Stimulated activated CD4-positive, alpha-beta T cell treated with anti-CD3 and anti-CD28 coated beads, Interleukin-1b, Interleukin-23, amount 100 ng/mL, for 1 hour (primary cell): ENCODE data around the gene HOXD4.

Experiments used
- DNase-seq, 2 donors: peaks; one replicate each; pipeline ENCODE4 v3.0.0-alpha.2; 2020; ENCODE audit warnings: low read depth in 2 of 2

The HOXD4 gene

GRCh38 chr2:176156807-176157498, 5.6 kb downstream of the HOXD4 start, which contains the start of gene HOXD3:
Gene HOXD3 (plus strand): TSS chr2:176157307. CDS start chr2:176169115, 11,808 bp downstream.
- no peak for DNase-seq

DNA sequence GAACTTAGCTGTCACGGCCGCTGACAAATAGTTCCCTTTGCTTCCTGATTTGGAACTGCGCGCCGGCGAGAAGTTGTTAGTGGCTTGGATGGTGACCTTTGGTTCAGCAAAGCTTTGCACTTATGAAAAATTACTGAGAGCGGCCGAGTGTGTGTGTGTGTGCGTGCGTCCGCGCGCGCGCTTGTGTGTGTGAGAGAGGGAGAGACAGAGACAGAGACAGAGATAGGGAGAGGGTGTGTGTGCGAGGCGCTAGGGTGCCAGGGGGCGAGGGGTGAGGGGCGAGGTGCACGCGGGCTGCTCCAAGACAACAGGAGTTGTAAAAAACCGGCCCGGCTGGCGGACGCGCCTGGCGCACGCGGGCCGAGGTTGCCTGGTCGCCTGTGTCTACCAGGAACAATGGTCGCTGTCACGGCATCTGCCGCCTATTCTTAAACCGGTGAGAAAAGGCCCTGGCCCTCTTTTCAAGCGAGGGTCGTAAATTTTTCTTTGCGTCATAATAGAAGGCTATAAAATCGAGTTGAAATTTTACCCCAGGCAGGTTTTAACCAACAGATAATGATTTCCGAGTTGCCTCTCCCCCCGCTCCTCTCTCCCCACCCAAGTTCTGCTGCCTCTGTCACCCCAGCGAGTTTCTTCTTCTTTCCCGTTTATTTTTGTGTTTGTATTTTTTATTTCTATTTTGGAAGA, 6.3 kb downstream of the HOXD4 start:
- no peak for DNase-seq

DNA sequence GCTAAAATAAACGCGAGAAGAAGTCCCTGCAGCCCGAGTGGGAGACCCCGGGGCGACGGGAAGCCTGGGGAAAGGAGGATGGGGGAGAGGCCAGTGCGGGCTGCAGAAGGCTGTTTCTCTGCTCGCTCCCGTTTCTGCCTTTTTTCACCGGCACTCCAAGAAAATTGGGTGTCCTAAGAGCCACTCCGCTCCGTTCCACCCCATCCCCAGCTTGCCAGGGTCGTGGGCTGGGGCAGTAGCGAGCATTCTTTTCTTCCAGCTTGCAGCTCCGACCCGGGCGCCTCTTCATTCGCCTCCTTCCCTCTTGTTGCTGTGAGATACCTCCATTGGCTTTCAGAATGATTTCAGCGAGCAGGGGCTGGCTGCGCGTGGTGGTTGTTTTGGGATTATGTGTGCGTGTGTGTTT, 6.8 kb downstream of the HOXD4 start:
- DNase-seq, result no peak

DNA sequence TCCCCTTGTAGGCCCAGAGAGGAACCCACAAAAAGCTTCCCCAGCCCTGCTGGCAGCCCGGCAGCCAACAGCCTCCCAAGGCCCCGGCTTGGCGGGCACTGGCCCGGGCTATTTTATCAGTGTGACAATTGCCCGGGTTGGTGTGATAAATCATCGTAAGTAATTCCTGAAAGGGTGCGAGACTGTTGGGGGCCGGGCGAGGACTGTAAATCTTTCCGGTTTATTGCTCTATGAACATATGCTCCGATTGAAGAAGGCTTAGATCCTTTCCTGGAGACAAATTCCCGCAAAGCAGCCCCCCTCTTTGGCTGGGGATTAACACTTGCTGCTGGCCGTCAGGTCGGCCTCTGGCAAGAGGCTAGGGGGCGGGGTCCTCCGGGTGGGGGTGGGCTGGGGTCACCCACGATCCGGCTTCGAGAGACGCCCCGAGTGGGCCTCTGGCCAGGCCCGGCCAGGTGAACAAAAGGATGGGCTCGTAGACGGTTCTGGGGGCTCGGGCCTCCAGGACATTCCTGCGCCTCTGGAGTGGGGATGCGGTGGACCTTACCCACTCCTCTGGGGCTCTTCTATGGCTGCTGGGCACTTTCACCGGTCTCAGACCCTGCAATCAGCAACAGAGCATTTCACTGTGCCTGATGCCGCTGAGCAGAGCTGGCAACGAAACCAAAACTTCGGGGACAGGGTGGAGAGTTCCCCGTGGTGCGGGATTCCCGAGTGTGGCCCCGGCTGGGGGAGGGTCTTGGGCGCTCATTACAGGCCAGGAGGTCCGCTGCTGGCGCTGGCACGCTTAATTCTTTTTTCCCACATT, 7.7 kb downstream of the HOXD4 start:
- no peak for DNase-seq

- no peak for DNase-seq
These were observed 8.4 kb downstream of the HOXD4 start for GRCh38 chr2:176159663-176160250.

DNA sequence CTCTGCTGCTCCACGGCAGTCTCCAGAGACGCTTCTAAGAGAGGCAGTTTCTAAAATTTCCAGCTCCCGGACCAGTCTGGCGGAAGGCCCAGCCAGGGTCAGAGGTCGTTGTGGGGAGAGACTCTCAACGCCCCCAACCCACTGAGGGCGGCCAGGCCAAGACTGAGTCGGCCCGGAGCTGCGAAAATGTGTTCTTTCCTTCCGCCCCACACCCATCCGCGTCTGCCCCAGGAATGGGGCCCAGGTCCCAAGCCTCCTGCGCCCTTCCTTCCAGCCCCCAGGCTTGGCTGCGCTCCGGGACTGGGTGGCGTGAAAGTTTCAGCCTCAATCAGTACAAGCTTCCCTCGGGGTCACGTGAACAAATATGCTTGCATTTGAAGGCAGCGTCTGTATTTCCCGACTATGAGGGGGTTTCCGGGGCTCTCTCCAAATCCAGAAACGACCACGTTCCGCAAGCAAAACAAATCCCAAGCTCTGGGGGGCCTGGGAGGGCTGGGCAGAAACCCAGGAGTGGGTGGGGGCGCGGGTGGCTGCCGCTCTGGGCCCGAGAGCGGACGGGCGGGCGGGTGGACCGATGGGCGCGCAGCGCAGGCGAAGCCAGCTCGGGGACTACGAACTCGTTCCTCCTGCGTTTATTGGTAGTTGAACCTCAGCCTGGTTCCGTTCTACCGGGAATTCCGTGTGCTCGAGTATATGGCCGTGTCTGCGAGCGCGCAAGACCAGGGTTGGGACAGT, 9.1 kb downstream of the HOXD4 start:
- no peak for DNase-seq

DNA sequence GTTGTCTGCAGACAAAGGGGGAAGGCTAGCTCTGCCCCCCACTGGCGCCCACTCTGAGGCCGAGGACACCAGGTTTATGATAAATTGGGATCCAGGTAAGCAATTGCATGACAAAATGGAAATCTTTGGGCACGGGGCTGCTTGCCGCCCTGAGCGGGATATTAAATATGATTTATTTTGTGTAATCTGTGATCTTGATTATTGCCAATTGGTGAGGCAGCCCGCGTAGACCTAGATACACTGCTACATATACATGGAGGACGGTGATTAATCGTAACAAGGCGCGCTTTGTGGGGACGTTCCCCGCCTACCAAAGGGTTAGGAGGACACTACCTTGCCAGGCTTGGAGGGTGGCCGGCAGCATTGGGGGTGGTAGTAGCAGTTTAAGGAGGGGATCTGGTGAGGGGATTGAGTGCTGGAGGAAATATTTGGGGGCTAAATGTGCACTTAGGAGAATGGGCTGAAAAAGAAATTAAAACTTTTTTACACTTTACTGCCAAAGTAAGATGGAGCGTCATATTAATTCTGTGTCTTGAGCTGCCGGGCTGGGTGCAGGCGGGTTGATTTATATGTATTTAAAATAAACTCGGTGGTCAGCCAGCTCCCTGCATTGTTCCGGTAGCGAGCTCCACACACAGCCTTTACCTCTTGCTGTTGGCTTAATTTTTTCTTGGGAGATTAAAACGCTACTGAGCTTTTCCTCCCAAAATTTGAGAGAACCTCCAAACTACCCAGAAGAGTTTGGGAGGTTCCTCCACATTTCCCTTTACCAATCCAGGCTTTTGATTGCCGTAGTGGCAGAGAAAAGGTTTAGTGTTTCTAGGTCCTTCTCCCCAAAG, 9.9 kb downstream of the HOXD4 start:
- DNase-seq, result no peak

GRCh38 chr2:176161825-176162626, 10.7 kb downstream of the HOXD4 start:
- no peak for DNase-seq

GRCh38 chr2:176162911-176163671, 11.7 kb downstream of the HOXD4 start:
- no peak for DNase-seq

DNA sequence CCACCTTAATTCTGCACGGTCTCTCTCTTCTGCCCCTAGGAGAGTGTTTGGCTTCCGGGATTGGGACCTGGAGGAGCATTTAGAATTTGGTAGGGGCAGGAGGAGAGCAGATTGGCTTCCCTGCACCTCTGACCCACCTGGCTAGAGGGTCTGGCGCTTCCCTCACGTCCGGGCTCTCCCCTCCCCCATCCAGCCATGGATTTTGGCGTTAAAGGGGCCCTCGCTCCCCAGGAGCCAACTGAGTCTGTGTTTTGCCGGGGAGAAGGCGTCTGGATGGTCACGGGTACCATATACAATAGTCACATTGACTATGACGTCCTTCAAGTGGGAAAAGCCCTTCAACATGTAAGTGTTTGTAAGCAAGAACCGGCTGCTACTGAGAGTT, 12.3 kb downstream of the HOXD4 start:
- DNase-seq, result no peak

GRCh38 chr2:176164201-176164600, 12.9 kb downstream of the HOXD4 start:
- DNase-seq, result no peak

- no peak for DNase-seq
These were observed 13.4 kb downstream of the HOXD4 start for GRCh38 chr2:176164611-176165369.

- no peak for DNase-seq
These were observed 14.2 kb downstream of the HOXD4 start for GRCh38 chr2:176165370-176166050.

- DNase-seq, result no peak
These were observed 14.9 kb downstream of the HOXD4 start for GRCh38 chr2:176166272-176166671.

- no peak for DNase-seq
These were observed 16.0 kb downstream of the HOXD4 start for GRCh38 chr2:176167398-176167797.

GRCh38 chr2:176169181-176169580, 17.8 kb downstream of the HOXD4 start:
- no peak for DNase-seq

- DNase-seq, result no peak
These were observed 18.4 kb downstream of the HOXD4 start for GRCh38 chr2:176169711-176170110.
